ENCODE data around the gene FUZ.

The FUZ gene

GRCh38 chr19:49827034-49827433 lies 13.9 kb upstream of the FUZ start:
- Histone ChIP-seq H3K4me1 (ENCODE audit: insufficient read depth, low read length, poor library complexity, severe bottlenecking) (peaks cover 19% of the 10 kb centered on the region), H3K27me3 (ENCODE audit: insufficient read depth, low read length, poor library complexity, severe bottlenecking) (no peaks in the 10 kb centered on the region), H3K36me3 (ENCODE audit: insufficient read depth, low read length) (peaks cover 12% of the 10 kb centered on the region; the same call in 1 of the 2 replicates), H3K9me3 (ENCODE audit: insufficient read depth, low read depth, low read length) (no peaks in the 10 kb centered on the region), H3K9me2 (replicated peaks; ENCODE audit: low read depth, low read length) (no peaks in the 10 kb centered on the region), H3F3A (ENCODE audit: low read depth) (no peaks in the 10 kb centered on the region), H3K79me2 (ENCODE audit: insufficient read depth, low read length) (peaks cover 16% of the 10 kb centered on the region; the same call in 1 of the 2 replicates), H3K4me3 (ENCODE audit: low read length, poor library complexity, severe bottlenecking) (no peak overlapping the region), H4K20me1 (ENCODE audit: insufficient read depth, low read length, poor library complexity, severe bottlenecking) (peaks cover 3% of the 10 kb centered on the region), H3K4me2 (ENCODE audit: low read depth, low read length, poor library complexity, severe bottlenecking) (no peak overlapping the region), H3K9ac (ENCODE audit: low read depth, low read length, poor library complexity, severe bottlenecking) (no peak overlapping the region), H2AFZ (ENCODE audit: low read length) (no peak overlapping the region)
- TF ChIP-seq CTCF (conservative IDR thresholded peaks at IDR 0.05; ENCODE audit: low read length) = no peak
- TF ChIP-seq EZH2phosphoT487 (IDR thresholded peaks at IDR 0.05; ENCODE audit: borderline replicate concordance) = no peak

GRCh38 chr19:49824662-49825061 lies 11.6 kb upstream of the FUZ start:
- peaks cover 29% of the 10 kb centered on the region for H3K79me2 ChIP-seq (ENCODE audit: insufficient read depth, low read length)
- H3K9ac ChIP-seq (ENCODE audit: low read depth, low read length, poor library complexity, severe bottlenecking) = no peak overlapping the region
- TF ChIP-seq EZH2phosphoT487 (IDR thresholded peaks at IDR 0.05; ENCODE audit: borderline replicate concordance) = no peak
- TF ChIP-seq CTCF (conservative IDR thresholded peaks at IDR 0.05; ENCODE audit: low read length) = no peak
- no peaks in the 10 kb centered on the region for H3K9me2 ChIP-seq (replicated peaks; ENCODE audit: low read depth, low read length)
- peaks cover 6% of the 10 kb centered on the region for H4K20me1 ChIP-seq (ENCODE audit: insufficient read depth, low read length, poor library complexity, severe bottlenecking)
- H3K4me3 ChIP-seq (ENCODE audit: low read length, poor library complexity, severe bottlenecking) = no peak overlapping the region
- no peaks in the 10 kb centered on the region; the same call in 1 of the 2 replicates for H3K36me3 ChIP-seq (ENCODE audit: insufficient read depth, low read length)
- H2AFZ ChIP-seq (ENCODE audit: low read length) = no peak overlapping the region
- no peaks in the 10 kb centered on the region for H3F3A ChIP-seq (ENCODE audit: low read depth)
- H3K4me1 ChIP-seq (ENCODE audit: insufficient read depth, low read length, poor library complexity, severe bottlenecking) = peaks cover under 1% of the 10 kb centered on the region
- H3K27me3 ChIP-seq (ENCODE audit: insufficient read depth, low read length, poor library complexity, severe bottlenecking) = no peaks in the 10 kb centered on the region
- no peak overlapping the region for H3K4me2 ChIP-seq (ENCODE audit: low read depth, low read length, poor library complexity, severe bottlenecking)
- no peaks in the 10 kb centered on the region for H3K9me3 ChIP-seq (ENCODE audit: insufficient read depth, low read depth, low read length)

- H3K4me1 ChIP-seq (ENCODE audit: insufficient read depth, low read length, poor library complexity, severe bottlenecking) = peaks cover 12% of the 10 kb centered on the region
- H3K4me2 ChIP-seq (ENCODE audit: low read depth, low read length, poor library complexity, severe bottlenecking) = no peak overlapping the region
- TF ChIP-seq CTCF (conservative IDR thresholded peaks at IDR 0.05; ENCODE audit: low read length) (no peak), EZH2phosphoT487 (IDR thresholded peaks at IDR 0.05; ENCODE audit: borderline replicate concordance) (no peak)
Measured at GRCh38 chr19:49823472-49823871, 10.4 kb upstream of the FUZ start.

More at GRCh38 chr19:49823472-49823871, 10.4 kb upstream of the FUZ start:
- Histone ChIP-seq H3K79me2 (ENCODE audit: insufficient read depth, low read length) (peaks cover 41% of the 10 kb centered on the region), H3K27me3 (ENCODE audit: insufficient read depth, low read length, poor library complexity, severe bottlenecking) (no peaks in the 10 kb centered on the region), H3K9me3 (ENCODE audit: insufficient read depth, low read depth, low read length) (no peaks in the 10 kb centered on the region), H2AFZ (ENCODE audit: low read length) (no peak overlapping the region), H3K36me3 (ENCODE audit: insufficient read depth, low read length) (no peaks in the 10 kb centered on the region; the same call in 1 of the 2 replicates), H4K20me1 (ENCODE audit: insufficient read depth, low read length, poor library complexity, severe bottlenecking) (peaks cover 9% of the 10 kb centered on the region), H3K9ac (ENCODE audit: low read depth, low read length, poor library complexity, severe bottlenecking) (no peak overlapping the region), H3K4me3 (ENCODE audit: low read length, poor library complexity, severe bottlenecking) (no peak overlapping the region), H3F3A (ENCODE audit: low read depth) (no peaks in the 10 kb centered on the region), H3K9me2 (replicated peaks; ENCODE audit: low read depth, low read length) (no peaks in the 10 kb centered on the region)

All from Loucy (cell line).